SK-N-SH (cell line): Measurements from ENCODE around the gene SCO2. TPM values are rescaled to one million over a fixed set of nuclear protein-coding genes. Genes with fewer than 3 reads are reported as not detected.
A peak's percentile ranks its signal among the peaks of the same experiment; 100 is the strongest.

Experiments
- CTCF ChIA-PET: fragments of 300-600, 350-600 bp; formaldehyde crosslinking; extraction: SDS; loops from one replicate; lab custom pipeline; 2021; lab: Yijun Ruan, JAX
- POLR2A ChIA-PET: fragments of 350-600 bp; sonication (Branson Sonifier 250); formaldehyde crosslinking; extraction: SDS; loops from one replicate; lab custom pipeline; 2020; ENCODE audit warnings: antibody characterized with exemption, inconsistent platforms; lab: Yijun Ruan, JAX
- DNase-seq: peaks from one replicate; pipeline ENCODE4 v3.0.0; 2012
- H2AFZ ChIP-seq: fragments of 200-600 bp; sonication (generic); 2 replicates; pipeline ENCODE4 v1.8.1; 2016; ENCODE audit warnings: antibody characterized with exemption, mild to moderate bottlenecking, low read depth
- H3F3A ChIP-seq: fragments of 200-600 bp; sonication (generic); replicated peaks from 2 replicates; pipeline ENCODE3; 2016; ENCODE audit warnings: antibody characterized with exemption, mild to moderate bottlenecking; ENCODE audit not compliant: insufficient read depth
- H3K27ac ChIP-seq, 2 experiments: fragments of 200-500 bp in 1 of 2; fragments of 200-600 bp in 1 of 2; sonication (Bioruptor generic) in 1 of 2; sonication (generic), shearing (Covaris generic) in 1 of 2; 2 replicates each; pipeline versions ENCODE4 v1.5.1 to v1.6.1; 2014 to 2016; ENCODE audit warnings: low read depth in 2 of 2, inconsistent platforms in 1 of 2, low read length in 1 of 2, mild to moderate bottlenecking in 1 of 2, mixed read lengths in 1 of 2
- H3K27me3 ChIP-seq: fragments of 200-600 bp; sonication (generic), shearing (Covaris generic); 2 replicates; pipeline ENCODE4 v1.6.1; 2016; ENCODE audit warnings: mixed run types; ENCODE audit not compliant: insufficient read depth
- H3K36me3 ChIP-seq, 2 experiments: fragments of 200-500 bp in 1 of 2; fragments of 200-600 bp in 1 of 2; sonication (Bioruptor generic) in 1 of 2; sonication (generic) in 1 of 2; replicated peaks in 1 of 2; 2 replicates each; pipeline versions ENCODE3 to v1.5.1; 2014 to 2016; ENCODE audit warnings: low read length in 1 of 2, mild to moderate bottlenecking in 1 of 2; ENCODE audit not compliant: insufficient read depth in 2 of 2, control insufficient read depth in 1 of 2
- H3K4me1 ChIP-seq, 2 experiments: fragments of 200-500 bp in 1 of 2; fragments of 200-600 bp in 1 of 2; sonication (Bioruptor generic) in 1 of 2; sonication (generic), shearing (Covaris generic) in 1 of 2; 2 replicates each; pipeline versions ENCODE4 v1.5.1 to v1.6.1; 2014 to 2016; ENCODE audit warnings: low read depth in 1 of 2, low read length in 1 of 2, mixed run types in 1 of 2; ENCODE audit not compliant: insufficient read depth in 2 of 2, control insufficient read depth in 1 of 2
- H3K4me2 ChIP-seq: fragments of 200-600 bp; sonication (generic), shearing (Covaris generic); 2 replicates; pipeline ENCODE4 v1.6.1; 2017; ENCODE audit warnings: mixed run types
- H3K4me3 ChIP-seq, 2 experiments: fragments of 200-500 bp in 1 of 2; fragments of 200-600 bp in 1 of 2; sonication (Bioruptor generic) in 1 of 2; sonication (generic), shearing (Covaris generic) in 1 of 2; 2 replicates each; pipeline versions ENCODE4 v1.5.1 to v1.8.1; 2014 to 2016; ENCODE audit warnings: low read depth in 2 of 2, inconsistent platforms in 1 of 2, low read length in 1 of 2, mild to moderate bottlenecking in 1 of 2, mixed read lengths in 1 of 2, moderate library complexity in 1 of 2
- H3K79me2 ChIP-seq: fragments of 200-600 bp; sonication (generic); 2 replicates; pipeline ENCODE4 v1.8.1; 2017; ENCODE audit warnings: mild to moderate bottlenecking; ENCODE audit not compliant: insufficient read depth
- H3K9ac ChIP-seq: fragments of 200-600 bp; sonication (generic); 2 replicates; pipeline ENCODE4 v1.6.1; 2017; ENCODE audit warnings: mixed run types
- H3K9me2 ChIP-seq: fragments of 200-600 bp; sonication (generic); 2 replicates; pipeline ENCODE4 v1.6.1; 2017; ENCODE audit warnings: mixed run types
- H3K9me3 ChIP-seq: fragments of 200-600 bp; sonication (generic); 2 replicates; pipeline ENCODE4 v1.6.1; 2017; ENCODE audit warnings: mixed run types, mild to moderate bottlenecking, moderate library complexity
- H4K20me1 ChIP-seq: fragments of 200-600 bp; sonication (generic); 2 replicates; pipeline ENCODE4 v1.6.1; 2017; ENCODE audit warnings: mild to moderate bottlenecking, mixed run types; ENCODE audit not compliant: insufficient read depth
- CHD2 ChIP-seq: fragments of 150-350 bp; IDR thresholded peaks from 2 replicates; pipeline ENCODE4 v1.6.1; 2018; ENCODE audit warnings: low read length; ENCODE audit not compliant: partially characterized antibody
- ELF1 ChIP-seq: IDR thresholded peaks from 2 replicates; pipeline ENCODE4 v1.4.0; 2012
- EP300 ChIP-seq, 2 experiments: IDR thresholded peaks; 2 replicates each; pipeline versions ENCODE4 v1.4.0 to v1.6.1; 2012; ENCODE audit warnings: borderline replicate concordance in 1 of 2, low read depth in 1 of 2, low read length in 1 of 2
- EZH2phosphoT487 ChIP-seq: fragments of 200-600 bp; sonication (generic); IDR thresholded peaks from 2 replicates; pipeline ENCODE4 v1.6.1; 2017; ENCODE audit warnings: low read depth, mixed run types, mild to moderate bottlenecking, antibody characterized with exemption, moderate library complexity, borderline replicate concordance
- FOSL2 ChIP-seq: IDR thresholded peaks from 2 replicates; pipeline ENCODE4 v1.4.0; 2012; ENCODE audit warnings: low read depth, mild to moderate bottlenecking, moderate library complexity, borderline replicate concordance
- GABPA ChIP-seq: IDR thresholded peaks from 2 replicates; pipeline ENCODE4 v1.4.0; 2012; ENCODE audit warnings: low read depth, mild to moderate bottlenecking
- MAX ChIP-seq: IDR thresholded peaks from 2 replicates; pipeline ENCODE4 v1.4.0; 2012; ENCODE audit warnings: low read depth
- MXI1 ChIP-seq: IDR thresholded peaks from 2 replicates; pipeline ENCODE4 v1.6.1; 2012; ENCODE audit warnings: mild to moderate bottlenecking, low read depth, low read length, improper control_type of control experiment
- PBX3 ChIP-seq: IDR thresholded peaks from 2 replicates; pipeline ENCODE4; 2012
- RAD21 ChIP-seq: IDR thresholded peaks from 2 replicates; pipeline ENCODE4 v1.6.1; 2012; ENCODE audit warnings: mild to moderate bottlenecking, low read length
- RCOR1 ChIP-seq: fragments of 150-350 bp; IDR thresholded peaks from 2 replicates; pipeline ENCODE4 v1.6.1; 2017; ENCODE audit warnings: antibody characterized with exemption, low read length
- REST ChIP-seq: IDR thresholded peaks from 2 replicates; pipeline ENCODE4 v1.6.1; 2012; ENCODE audit warnings: mild to moderate bottlenecking, low read depth, low read length, moderate library complexity
- RFX5 ChIP-seq: IDR thresholded peaks from 2 replicates; pipeline ENCODE4 v1.6.1; 2012; ENCODE audit warnings: mild to moderate bottlenecking, improper control_type of control experiment, low read length
- RXRA ChIP-seq: IDR thresholded peaks from 2 replicates; pipeline ENCODE4 v1.4.0; 2012; ENCODE audit warnings: low read depth, mild to moderate bottlenecking, borderline replicate concordance
- SIN3A ChIP-seq: IDR thresholded peaks from 2 replicates; pipeline ENCODE4 v1.6.1; 2012; ENCODE audit warnings: low read depth, mild to moderate bottlenecking, low read length, moderate library complexity, borderline replicate concordance
- TAF1 ChIP-seq: IDR thresholded peaks from 2 replicates; pipeline ENCODE4 v1.6.1; 2012; ENCODE audit warnings: low read depth, mild to moderate bottlenecking, low read length, moderate library complexity, borderline replicate concordance
- TCF12 ChIP-seq: IDR thresholded peaks from 2 replicates; pipeline ENCODE4 v1.4.0; 2012
- TEAD4 ChIP-seq: IDR thresholded peaks from 2 replicates; pipeline ENCODE4 v1.4.0; 2012; ENCODE audit warnings: mild to moderate bottlenecking, borderline replicate concordance; ENCODE audit not compliant: insufficient read depth
- ZBTB33 ChIP-seq: IDR thresholded peaks from 2 replicates; pipeline ENCODE4 v1.4.0; 2012; ENCODE audit warnings: low read depth, borderline replicate concordance
- whole genome bisulfite sequencing: methylation state at CpG from one replicate; pipeline ENCODE4 v1.1.6; 2017; ENCODE audit warnings: low lambda C conversion rate; 5-methylcytosine and 5-hydroxymethylcytosine counted together
- polyA plus RNA-seq, 3 experiments: library from polyadenylated mRNA; depleted of rRNA; stranded (reverse); fragments of >200 nt; gene quantifications; 2 replicates each; pipeline ENCODE4 v1.2.3, GENCODE V29; 2012

Gene SCO2
- polyA plus RNA-seq, 1 of the 3 experiments (the other 2 are of a cell fraction), result 4.0 TPM

- no peak overlapping the region for H3K9ac ChIP-seq
- TF ChIP-seq RXRA (no peak), RAD21 (no peak), TEAD4 (no peak), RFX5 (no peak), CHD2 (no peak), TAF1 (no peak), EP300 (IDR thresholded peaks at IDR 0.05; ENCODE audit: borderline replicate concordance in 1 of 2, low read depth in 1 of 2, low read length in 1 of 2) (no peak), RCOR1 (no peak), PBX3 (no peak), GABPA (no peak), EZH2phosphoT487 (no peak)
- DNase-seq, result no peak
- H3F3A ChIP-seq, result peaks cover 6% of the 10 kb centered on the region
- POLR2A ChIA-PET, result no interaction called here
- H3K9me2 ChIP-seq, result no peaks in the 10 kb centered on the region
- H2AFZ ChIP-seq, result no peak overlapping the region
- H4K20me1 ChIP-seq, result 0 out of 2 replicates have a peak, but pooled peaks cover 4% of the 10 kb centered on the region
- 92% methylated on average over 4 of the region's 15 CpGs for WGBS
- H3K4me3 ChIP-seq, result no peak overlapping the region
- peaks cover 3 to 7% of the 10 kb centered on the region in 2 experiments; a peak in 3 of 4 replicates for H3K4me1 ChIP-seq
- no peak overlapping the region for H3K27ac ChIP-seq
- H3K27me3 ChIP-seq, result no peaks in the 10 kb centered on the region
- no peak overlapping the region for H3K4me2 ChIP-seq
- peaks cover 0 to 13% of the 10 kb centered on the region in 2 experiments for H3K36me3 ChIP-seq
- H3K9me3 ChIP-seq, result no peaks in the 10 kb centered on the region
- H3K79me2 ChIP-seq, result peaks cover 85% of the 10 kb centered on the region
- CTCF ChIA-PET, result interaction anchor here (0.6 to 1.0 kb wide), 2 partner anchors 12 to 16 kb away, joined by 3 to 4 read pairs; partner anchors contain the start of gene SCO2
Measured at GRCh38 chr22:50513175-50513574, 12.2 kb downstream of the SCO2 start.

GRCh38 chr22:50508897-50509296 lies 16.5 kb downstream of the SCO2 start:
- H3K27me3 ChIP-seq, result no peaks in the 10 kb centered on the region
- peaks cover 6% of the 10 kb centered on the region for H3F3A ChIP-seq
- peaks cover 0 to 7% of the 10 kb centered on the region in 2 experiments for H3K36me3 ChIP-seq
- 0 out of 2 replicates have a peak, but pooled peaks cover 4% of the 10 kb centered on the region for H4K20me1 ChIP-seq
- H3K4me2 ChIP-seq, result peak overlapping the region; percentile 96
- H3K79me2 ChIP-seq, result peaks cover 81% of the 10 kb centered on the region
- H2AFZ ChIP-seq, result peak overlapping the region; percentile 66; the same call in 1 of the 2 replicates
- WGBS, result 3% methylated on average over 3 of the region's 3 CpGs
- no peak for DNase-seq
- H3K27ac ChIP-seq, result peak overlapping the region; percentile 69 to 83; a peak in 3 of 4 replicates
- H3K9ac ChIP-seq, result peak overlapping the region; percentile 77
- H3K4me3 ChIP-seq, result peak overlapping the region; percentile 79 to 85
- H3K9me2 ChIP-seq, result no peaks in the 10 kb centered on the region
- no peaks in the 10 kb centered on the region for H3K9me3 ChIP-seq
- ChIA-PET POLR2A (interaction anchor here (2.0 kb wide), 1 partner anchor 17 kb away, joined by 11 read pairs; the partner anchor contains the start of gene SCO2), CTCF (interaction anchor here (2.6 to 3.1 kb wide), 3 partner anchors 11 to 54 kb away, joined by 12 to 20 read pairs (median 14); partner anchors contain the start of genes SCO2 and SYCE3)
- H3K4me1 ChIP-seq, result peaks cover 7 to 14% of the 10 kb centered on the region in 2 experiments; a peak in 3 of 4 replicates
- TF ChIP-seq ELF1 (no peak), EP300 (IDR thresholded peaks at IDR 0.05; ENCODE audit: borderline replicate concordance in 1 of 2, low read depth in 1 of 2, low read length in 1 of 2) (no peak), MAX (no peak), REST (no peak), ZBTB33 (no peak), RXRA (no peak), EZH2phosphoT487 (no peak), TCF12 (no peak), FOSL2 (no peak), MXI1 (no peak), SIN3A (no peak), CHD2 (no peak), PBX3 (no peak)
